ENCODE measurements around the gene SLC6A18.
"Not testable (repeated sequence)": the region's sequence is repeated elsewhere in the genome, so short reads cannot be mapped to it uniquely, and the experiment has no call there.

The SLC6A18 gene

GRCh38 chr5:1288439-1289335, 63.5 kb downstream of the SLC6A18 start:
- TF ChIP-seq CTCF (IDR thresholded peaks at IDR 0.05; ENCODE audit: low read depth, low read length) = no peak
- DNase-seq (ENCODE audit: low read depth, low spot score) = no peak
- H3K4me3 ChIP-seq (ENCODE audit: low read depth, low read length) = no peak overlapping the region
- in situ Hi-C loops (cut with HindIII; ENCODE audit: low sequenced_read_pairs) = no loop called here

GRCh38 chr5:1289559-1289958, 64.4 kb downstream of the SLC6A18 start:
- in situ Hi-C loops (cut with HindIII; ENCODE audit: low sequenced_read_pairs); DNase-seq (ENCODE audit: low read depth, low spot score); H3K4me3 ChIP-seq (ENCODE audit: low read depth, low read length): not testable (repeated sequence)

GRCh38 chr5:1290956-1291355, 65.8 kb downstream of the SLC6A18 start:
- DNase-seq (ENCODE audit: low read depth, low spot score); in situ Hi-C loops (cut with HindIII; ENCODE audit: low sequenced_read_pairs); H3K4me3 ChIP-seq (ENCODE audit: low read depth, low read length): not testable (repeated sequence)

- no peak for DNase-seq (ENCODE audit: low read depth, low spot score)
- no peak for TF ChIP-seq CTCF (IDR thresholded peaks at IDR 0.05; ENCODE audit: low read depth, low read length)
- in situ Hi-C loops (cut with HindIII; ENCODE audit: low sequenced_read_pairs) = no loop called here
- H3K4me3 ChIP-seq (ENCODE audit: low read depth, low read length) = no peak overlapping the region
These were observed 66.5 kb downstream of the SLC6A18 start for GRCh38 chr5:1291611-1292080.

- H3K4me3 ChIP-seq (ENCODE audit: low read depth, low read length) = no peak overlapping the region
- TF ChIP-seq CTCF (IDR thresholded peaks at IDR 0.05; ENCODE audit: low read depth, low read length) = no peak
- in situ Hi-C loops (cut with HindIII; ENCODE audit: low sequenced_read_pairs) = no loop called here
- no peak for DNase-seq (ENCODE audit: low read depth, low spot score)
These were observed 67.0 kb downstream of the SLC6A18 start for GRCh38 chr5:1292139-1292538.

- TF ChIP-seq CTCF (IDR thresholded peaks at IDR 0.05; ENCODE audit: low read depth, low read length) = no peak
- in situ Hi-C loops (cut with HindIII; ENCODE audit: low sequenced_read_pairs) = no loop called here
- DNase-seq (ENCODE audit: low read depth, low spot score) = no peak
These were observed 67.8 kb downstream of the SLC6A18 start for GRCh38 chr5:1292846-1293415.

GRCh38 chr5:1293416-1294205, 68.4 kb downstream of the SLC6A18 start:
- DNase-seq (ENCODE audit: low read depth, low spot score) = no peak
- in situ Hi-C loops (cut with HindIII; ENCODE audit: low sequenced_read_pairs) = no loop called here
- no peak overlapping the region for H3K4me3 ChIP-seq (ENCODE audit: low read depth, low read length)
- no peak for TF ChIP-seq CTCF (IDR thresholded peaks at IDR 0.05; ENCODE audit: low read depth, low read length)

More at GRCh38 chr5:1292846-1293415, 67.8 kb downstream of the SLC6A18 start:
- H3K4me3 ChIP-seq (ENCODE audit: low read depth, low read length) = no peak overlapping the region

All from astrocyte of the spinal cord (primary cell).